GM23248 (cell line): ENCODE results near the gene PPM1L.

ENCODE experiments used
- EZH2 ChIP-seq: fragments of 200-600 bp; sonication (generic); IDR thresholded peaks from 2 replicates; pipeline ENCODE4 v1.6.1; 2018; ENCODE audit warnings: antibody characterized with exemption, mild to moderate bottlenecking; ENCODE audit not compliant: insufficient read depth, poor library complexity, severe bottlenecking
- EZH2phosphoT487 ChIP-seq: fragments of 200-600 bp; sonication (generic); IDR thresholded peaks from 2 replicates; pipeline ENCODE4 v1.6.1; 2018; ENCODE audit warnings: antibody characterized with exemption, moderate library complexity, mild to moderate bottlenecking, low read depth; ENCODE audit not compliant: insufficient read depth

- no peak for TF ChIP-seq EZH2
- TF ChIP-seq EZH2phosphoT487: no peak
Measured at GRCh38 chr3:160998581-160998980, 242.6 kb downstream of the PPM1L start.
